SU-DHL-6 (cell line): ENCODE measurements around the gene SRSF4.
A peak's percentile ranks its signal among the peaks of the same experiment; 100 is the strongest.

Experiments used
- H2AFZ ChIP-seq: fragments of 200-600 bp; sonication (generic); 2 replicates; pipeline ENCODE4 v1.6.1; 2014; ENCODE audit warnings: low read depth, mild to moderate bottlenecking, moderate library complexity, mixed read lengths, antibody characterized with exemption, low read length; ENCODE audit not compliant: severe bottlenecking
- H3F3A ChIP-seq: fragments of 200-600 bp; shearing (Covaris generic); 2 replicates; pipeline ENCODE4 v1.6.0; 2016; ENCODE audit warnings: antibody characterized with exemption, mild to moderate bottlenecking; ENCODE audit not compliant: insufficient read depth
- H3K27ac ChIP-seq: fragments of 200-600 bp; sonication (generic); 2 replicates; pipeline ENCODE4 v1.5.1; 2016; ENCODE audit warnings: low read depth, mild to moderate bottlenecking, low read length, moderate library complexity, mixed read lengths
- H3K27me3 ChIP-seq: fragments of 200-600 bp; sonication (generic), shearing (Covaris generic); 2 replicates; pipeline ENCODE4 v1.6.0; 2014; ENCODE audit warnings: mild to moderate bottlenecking, low read length
- H3K36me3 ChIP-seq: fragments of 200-600 bp; sonication (generic); 2 replicates; pipeline ENCODE4 v1.6.1; 2014; ENCODE audit warnings: mild to moderate bottlenecking, low read length, mixed read lengths
- H3K4me2 ChIP-seq: fragments of 300-600, 200-600 bp; shearing (Covaris generic), sonication (generic); 2 replicates; pipeline ENCODE4 v1.6.0; 2014; ENCODE audit warnings: low read length, low read depth, mild to moderate bottlenecking; ENCODE audit not compliant: poor library complexity, severe bottlenecking
- H3K4me3 ChIP-seq: fragments of 200-600 bp; sonication (generic); 2 replicates; pipeline ENCODE4 v1.5.1; 2014; ENCODE audit warnings: antibody characterized with exemption, low read length, mild to moderate bottlenecking, mixed read lengths; ENCODE audit not compliant: insufficient read depth, poor library complexity, severe bottlenecking
- H3K79me2 ChIP-seq: fragments of 200-600 bp; sonication (generic); 2 replicates; pipeline ENCODE4 v1.6.1; 2014; ENCODE audit warnings: mild to moderate bottlenecking, low read length, moderate library complexity; ENCODE audit not compliant: insufficient read depth
- H3K9ac ChIP-seq: fragments of 200-600 bp; sonication (generic); 2 replicates; pipeline ENCODE4 v1.7.0; 2014; ENCODE audit warnings: mild to moderate bottlenecking, low read length
- H3K9me2 ChIP-seq: fragments of 200-600 bp; sonication (generic); replicated peaks from 2 replicates; pipeline ENCODE4 v1.6.1; 2014; ENCODE audit warnings: low read length; ENCODE audit not compliant: insufficient read depth
- H3K9me3 ChIP-seq: fragments of 200-600 bp; sonication (generic); 2 replicates; pipeline ENCODE4 v1.6.1; 2014; ENCODE audit warnings: low read length, mixed read lengths; ENCODE audit not compliant: insufficient read depth
- H4K20me1 ChIP-seq: fragments of 200-600 bp; sonication (generic); 2 replicates; pipeline ENCODE4 v1.6.1; 2014; ENCODE audit warnings: low read depth, mild to moderate bottlenecking, antibody characterized with exemption, low read length, moderate library complexity, mixed read lengths
- EZH2phosphoT487 ChIP-seq: fragments of 200-600 bp; sonication (generic), shearing (Covaris generic); conservative IDR thresholded peaks from 2 replicates; pipeline ENCODE4 v1.6.1; 2018; ENCODE audit warnings: mild to moderate bottlenecking, antibody characterized with exemption, low read length, moderate library complexity, mixed read lengths
- TF ChIP-seq, protein P1 (sequence below): fragments of 200-600 bp; sonication (generic); IDR thresholded peaks from one replicate; pipeline ENCODE4 v1.5.1; 2017; ENCODE audit warnings: antibody characterized with exemption, mild to moderate bottlenecking, low read length, moderate library complexity; ENCODE audit not compliant: insufficient read depth, poor library complexity, severe bottlenecking

The SRSF4 gene

DNA sequence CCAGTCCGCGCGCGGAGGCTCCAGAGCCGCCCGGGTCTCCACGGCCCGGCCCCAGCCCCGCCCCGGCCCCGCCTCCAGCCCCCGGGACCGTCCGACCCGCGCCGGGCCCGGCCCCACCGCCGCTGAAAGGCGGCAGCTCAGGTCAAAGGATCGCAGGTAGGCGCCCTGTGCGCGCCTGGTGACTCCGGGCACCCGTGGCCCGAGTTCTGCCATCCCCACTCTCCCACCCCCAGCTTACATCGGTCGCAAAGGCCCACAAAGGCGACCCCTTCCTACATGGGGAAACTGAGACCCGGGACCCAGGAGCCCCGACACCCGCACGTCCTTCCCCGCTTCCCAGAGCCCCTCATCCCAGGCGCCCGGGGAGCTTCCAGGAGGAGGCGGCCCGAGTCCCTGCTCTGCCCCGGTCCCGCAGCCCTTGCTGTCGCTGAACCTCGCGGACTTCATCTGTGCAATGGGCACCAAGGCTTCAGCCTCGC, 57.8 kb downstream of the SRSF4 start, which contains the start of gene TMEM200B:
TSS of gene TMEM200B (minus strand) at position 17 of the 479 bp plus-strand sequence. CDS start 2,075 bp downstream, outside the sequence.
- H3K9ac ChIP-seq: peak within 1 kb of the TSS; percentile 51

DNA sequence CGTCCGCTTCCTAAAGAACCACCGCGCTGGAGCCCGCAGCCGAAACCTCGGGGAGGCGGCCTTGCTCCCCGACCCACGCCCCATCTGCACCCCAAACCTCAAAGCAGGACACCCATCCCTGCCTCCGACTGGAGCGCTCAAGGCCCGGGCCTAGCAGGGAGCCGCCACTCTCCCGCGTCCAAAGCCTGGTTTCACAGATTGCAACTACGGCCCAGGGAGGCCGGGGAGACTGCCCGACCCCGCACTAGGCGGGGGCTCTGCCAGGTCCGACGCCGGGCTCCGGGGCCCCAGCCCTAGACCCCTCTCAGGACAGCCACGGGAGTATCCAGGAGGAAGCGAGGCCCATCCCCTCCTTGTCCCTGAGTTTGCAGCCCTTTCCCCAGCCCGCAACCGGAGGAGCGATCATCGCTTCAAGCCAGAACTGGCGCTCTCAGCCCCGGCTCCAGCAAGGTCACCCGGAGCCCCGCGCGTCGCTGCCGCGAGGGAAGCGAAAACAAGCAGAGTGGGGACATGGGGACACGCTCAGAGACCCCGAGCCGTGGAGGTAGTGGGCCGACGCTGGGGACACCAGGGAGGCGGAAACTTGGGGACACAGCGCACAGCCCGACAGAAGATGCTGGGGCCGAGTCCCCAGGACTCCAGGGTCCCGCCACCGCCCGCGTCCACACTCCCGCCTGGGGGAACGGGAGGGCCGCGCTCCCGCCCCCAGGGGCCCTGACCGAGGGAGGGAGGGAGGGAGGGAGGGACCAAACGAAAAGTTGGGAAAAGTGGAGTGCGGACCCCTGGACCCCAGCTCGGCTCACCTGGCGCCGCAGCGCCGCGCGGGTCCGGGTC, 58.4 kb downstream of the SRSF4 start:
- Histone ChIP-seq H2AFZ (no peak overlapping the region), H3K9me3 (no peaks in the 10 kb centered on the region), H4K20me1 (no peaks in the 10 kb centered on the region), H3K79me2 (no peaks in the 10 kb centered on the region), H3K36me3 (no peaks in the 10 kb centered on the region), H3K9me2 (no peaks in the 10 kb centered on the region), H3K4me2 (no peak overlapping the region), H3K27ac (no peak overlapping the region), H3F3A (no peaks in the 10 kb centered on the region; the same call in 1 of the 2 replicates), H3K9ac (no peak overlapping the region), H3K27me3 (no peaks in the 10 kb centered on the region), H3K4me3 (no peak overlapping the region)
- no peak for TF ChIP-seq EZH2phosphoT487
- TF ChIP-seq, protein P1, sequence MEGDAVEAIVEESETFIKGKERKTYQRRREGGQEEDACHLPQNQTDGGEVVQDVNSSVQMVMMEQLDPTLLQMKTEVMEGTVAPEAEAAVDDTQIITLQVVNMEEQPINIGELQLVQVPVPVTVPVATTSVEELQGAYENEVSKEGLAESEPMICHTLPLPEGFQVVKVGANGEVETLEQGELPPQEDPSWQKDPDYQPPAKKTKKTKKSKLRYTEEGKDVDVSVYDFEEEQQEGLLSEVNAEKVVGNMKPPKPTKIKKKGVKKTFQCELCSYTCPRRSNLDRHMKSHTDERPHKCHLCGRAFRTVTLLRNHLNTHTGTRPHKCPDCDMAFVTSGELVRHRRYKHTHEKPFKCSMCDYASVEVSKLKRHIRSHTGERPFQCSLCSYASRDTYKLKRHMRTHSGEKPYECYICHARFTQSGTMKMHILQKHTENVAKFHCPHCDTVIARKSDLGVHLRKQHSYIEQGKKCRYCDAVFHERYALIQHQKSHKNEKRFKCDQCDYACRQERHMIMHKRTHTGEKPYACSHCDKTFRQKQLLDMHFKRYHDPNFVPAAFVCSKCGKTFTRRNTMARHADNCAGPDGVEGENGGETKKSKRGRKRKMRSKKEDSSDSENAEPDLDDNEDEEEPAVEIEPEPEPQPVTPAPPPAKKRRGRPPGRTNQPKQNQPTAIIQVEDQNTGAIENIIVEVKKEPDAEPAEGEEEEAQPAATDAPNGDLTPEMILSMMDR: no peak

More for the DNA sequence above, 57.8 kb downstream of the SRSF4 start, which contains the start of gene TMEM200B:
- Histone ChIP-seq H3K27ac (no peak within 1 kb of the TSS), H4K20me1 (no peaks in the 10 kb centered on the region), H3K27me3 (no peaks in the 10 kb centered on the region), H3K4me3 (peak within 1 kb of the TSS; percentile 63), H3K9me2 (no peaks in the 10 kb centered on the region), H2AFZ (peak within 1 kb of the TSS; percentile 98), H3K79me2 (no peaks in the 10 kb centered on the region), H3F3A (no peaks in the 10 kb centered on the region; the same call in 1 of the 2 replicates), H3K36me3 (no peaks in the 10 kb centered on the region), H3K4me2 (peak within 1 kb of the TSS; percentile 61), H3K9me3 (no peaks in the 10 kb centered on the region)
- TF ChIP-seq EZH2phosphoT487: 0 out of 2 replicates have a peak, but pooled peaks have one; percentile 73
- TF ChIP-seq, protein P1: no peak

DNA sequence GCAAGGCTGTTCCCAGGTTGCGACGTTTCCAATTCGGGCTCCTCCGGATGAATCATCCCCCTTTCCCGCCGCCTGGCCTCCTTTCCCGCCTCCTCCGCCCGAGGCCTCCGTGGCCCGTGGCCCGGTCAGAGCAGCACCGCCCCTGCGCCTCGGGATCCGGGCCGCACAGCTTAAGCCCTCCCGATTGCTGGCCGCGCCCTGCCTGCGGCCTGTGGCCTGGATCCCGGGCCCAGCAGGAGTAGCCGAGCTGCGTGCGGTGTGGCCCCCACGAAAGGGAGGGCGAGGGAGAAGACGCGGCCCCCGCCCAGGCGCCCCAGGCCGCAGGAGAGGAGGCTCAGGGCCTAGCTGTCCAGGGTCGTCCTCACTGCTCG, 59.0 kb downstream of the SRSF4 start:
- no peak overlapping the region for H2AFZ ChIP-seq

More for the DNA sequence above, 59.0 kb downstream of the SRSF4 start:
- no peaks in the 10 kb centered on the region; the same call in 1 of the 2 replicates for H3F3A ChIP-seq
- H3K79me2 ChIP-seq: no peaks in the 10 kb centered on the region
- no peak overlapping the region for H3K4me3 ChIP-seq
- H3K9me3 ChIP-seq: no peaks in the 10 kb centered on the region
- H4K20me1 ChIP-seq: no peaks in the 10 kb centered on the region
- H3K4me2 ChIP-seq: no peak overlapping the region
- no peaks in the 10 kb centered on the region for H3K36me3 ChIP-seq
- no peaks in the 10 kb centered on the region for H3K27me3 ChIP-seq
- no peak overlapping the region for H3K9ac ChIP-seq
- no peak overlapping the region for H3K27ac ChIP-seq
- H3K9me2 ChIP-seq: no peaks in the 10 kb centered on the region
- no peak for TF ChIP-seq EZH2phosphoT487
- TF ChIP-seq, protein P1: no peak
